NOMO-1 (cell line): Measurements from ENCODE around the gene TKFC.
"Not testable (repeated sequence)": the region's sequence is repeated elsewhere in the genome, so short reads cannot be mapped to it uniquely, and the experiment has no call there.

Experiments
- DNase-seq, 2 experiments: peaks; one replicate each; lab custom pipeline; 2025; ENCODE audit not compliant: unreplicated experiment in 2 of 2; lab: John Stamatoyannopoulos, UW

TKFC gene

DNA sequence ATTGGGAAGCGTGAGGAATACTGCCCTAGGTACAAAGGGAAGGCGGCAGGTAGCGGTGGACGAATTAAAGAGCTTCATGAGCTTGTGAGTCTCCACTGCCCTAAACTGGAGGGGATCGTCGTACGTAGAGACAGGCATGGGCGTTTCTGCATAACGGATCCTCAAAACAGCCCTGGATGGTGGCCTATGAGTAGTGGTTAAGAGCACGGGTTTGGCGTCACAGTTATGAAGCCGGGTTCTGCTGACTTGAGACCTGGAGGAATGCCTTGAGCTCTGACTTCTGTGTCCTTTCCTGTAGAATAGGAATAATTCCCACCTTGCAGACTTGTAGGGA, 29.5 kb downstream of the TKFC start:
- peak in 1 of 2 experiments; percentile 44 for DNase-seq

GRCh38 chr11:61364012-61364675, 31.1 kb downstream of the TKFC start:
- no peak for DNase-seq

- no peak for DNase-seq
Observed at GRCh38 chr11:61367406-61367805, 34.4 kb downstream of the TKFC start.

DNA sequence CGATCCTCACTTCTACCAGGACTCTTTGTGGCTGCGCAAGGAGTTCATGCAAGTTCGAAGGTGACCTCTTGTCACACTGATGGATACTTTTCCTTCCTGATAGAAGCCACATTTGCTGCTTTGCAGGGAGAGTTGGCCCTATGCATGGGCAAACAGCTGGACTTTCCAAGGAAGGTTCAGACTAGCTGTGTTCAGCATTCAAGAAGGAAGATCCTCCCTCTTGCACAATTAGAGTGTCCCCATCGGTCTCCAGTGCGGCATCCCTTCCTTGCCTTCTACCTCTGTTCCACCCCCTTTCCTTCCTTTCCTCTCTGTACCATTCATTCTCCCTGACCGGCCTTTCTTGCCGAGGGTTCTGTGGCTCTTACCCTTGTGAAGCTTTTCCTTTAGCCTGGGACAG, 35.6 kb downstream of the TKFC start:
- no peak for DNase-seq

GRCh38 chr11:61369372-61370348, 36.6 kb downstream of the TKFC start:
- DNase-seq = no peak

DNA sequence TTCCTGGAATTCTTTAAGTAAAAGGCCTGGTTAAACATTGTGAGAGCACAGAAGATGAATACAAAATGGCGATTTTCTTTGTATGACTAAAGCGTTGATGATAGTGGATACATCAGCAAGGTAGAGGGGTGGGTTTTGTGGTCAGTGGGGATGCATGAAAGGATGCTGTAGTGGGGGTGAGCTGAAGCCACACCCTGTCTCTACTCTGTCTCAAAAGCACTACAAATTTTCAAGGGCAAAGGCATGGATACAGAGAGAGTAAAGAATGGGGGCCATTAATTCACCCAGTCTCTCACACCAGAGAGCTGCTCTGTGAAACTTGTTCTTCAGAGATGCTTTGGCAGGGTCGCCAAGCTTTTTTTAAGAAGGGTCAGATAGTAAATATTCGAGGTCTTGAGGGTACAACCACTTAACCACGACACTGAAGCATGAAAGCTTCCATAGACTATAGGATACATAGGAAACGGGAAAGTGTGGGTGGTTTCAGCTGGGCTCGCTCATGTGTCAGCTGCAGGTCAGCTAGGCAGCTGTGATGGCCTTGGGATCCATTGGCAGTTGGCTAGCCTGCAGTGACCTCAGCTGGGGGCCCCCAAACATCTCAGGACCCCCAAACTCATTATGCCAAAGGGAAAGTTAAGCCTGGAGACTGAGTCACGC, 37.4 kb downstream of the TKFC start:
- DNase-seq = no peak

- no peak for DNase-seq
Observed at GRCh38 chr11:61372659-61373420, 39.8 kb downstream of the TKFC start.

DNA sequence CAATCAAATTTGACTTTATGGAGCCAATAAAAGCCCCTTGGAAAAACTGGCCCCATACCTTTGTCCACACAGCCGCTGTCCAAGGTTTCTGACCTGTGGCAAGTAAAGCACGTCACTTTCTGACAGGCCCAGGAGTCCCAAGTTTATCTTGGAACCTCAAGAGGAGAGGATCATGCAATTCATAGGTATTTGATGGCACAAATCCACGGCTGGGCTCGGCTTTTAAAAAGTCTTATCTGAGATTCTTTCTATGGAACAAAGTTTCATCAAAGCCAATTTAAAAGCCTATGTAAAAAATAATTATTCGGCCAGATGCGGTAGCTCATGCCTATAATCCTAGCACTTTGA, 42.7 kb downstream of the TKFC start:
- DNase-seq = no peak

DNA sequence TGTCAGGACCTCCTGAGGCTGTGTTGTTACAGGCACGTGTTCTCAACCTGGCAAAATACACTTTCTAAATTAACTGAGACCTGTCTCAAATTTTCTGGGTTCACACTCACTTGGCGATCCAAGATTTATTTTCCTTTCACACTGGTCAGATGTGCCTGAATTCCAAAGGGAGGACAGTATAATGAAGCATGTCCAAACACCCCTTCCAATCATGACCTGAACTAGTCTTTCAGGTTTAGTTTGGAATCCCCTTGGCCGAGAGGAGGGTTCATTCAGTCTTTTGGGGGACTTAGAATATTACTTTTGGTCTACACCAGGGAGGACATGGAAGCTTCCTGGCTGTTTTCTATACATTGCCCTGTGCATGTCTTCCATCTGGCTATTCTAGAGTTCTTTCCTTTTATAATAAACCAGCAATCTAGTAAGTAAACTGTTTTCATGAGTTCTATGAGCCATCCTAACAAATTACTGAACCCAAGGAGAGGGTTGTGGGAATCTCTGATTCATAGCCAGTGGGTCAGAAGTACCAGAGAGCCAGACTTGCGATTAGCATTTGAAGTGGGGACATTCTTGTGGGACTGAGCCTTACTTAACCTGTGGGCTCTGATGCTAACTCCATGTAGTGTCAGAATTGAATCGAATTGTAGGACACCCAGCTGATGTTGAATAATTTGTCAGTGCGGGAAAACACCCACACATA, 44.6 kb downstream of the TKFC start:
- DNase-seq = no peak

GRCh38 chr11:61378713-61379313, 45.8 kb downstream of the TKFC start:
- peak; percentile 73 to 90 for DNase-seq

DNA sequence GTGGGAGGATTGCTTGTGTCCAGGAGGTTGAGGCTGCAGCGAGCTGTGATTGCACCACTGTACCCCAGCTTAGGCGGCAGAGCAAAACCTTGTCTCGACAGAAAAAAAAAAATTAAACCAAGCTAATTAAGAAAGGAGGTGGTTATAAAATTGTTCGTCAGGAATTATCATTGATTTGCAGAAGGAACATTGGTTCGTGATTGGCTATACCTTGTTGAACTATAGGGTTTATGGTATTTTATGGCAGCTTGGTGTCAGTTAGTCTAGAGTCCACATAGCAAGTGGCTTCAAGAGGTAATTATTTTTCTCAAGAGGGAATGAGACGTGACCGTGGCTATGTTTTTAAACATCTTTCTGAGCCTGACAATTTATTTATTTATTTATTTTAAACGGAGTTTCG, 47.9 kb downstream of the TKFC start:
- DNase-seq = no peak

DNA sequence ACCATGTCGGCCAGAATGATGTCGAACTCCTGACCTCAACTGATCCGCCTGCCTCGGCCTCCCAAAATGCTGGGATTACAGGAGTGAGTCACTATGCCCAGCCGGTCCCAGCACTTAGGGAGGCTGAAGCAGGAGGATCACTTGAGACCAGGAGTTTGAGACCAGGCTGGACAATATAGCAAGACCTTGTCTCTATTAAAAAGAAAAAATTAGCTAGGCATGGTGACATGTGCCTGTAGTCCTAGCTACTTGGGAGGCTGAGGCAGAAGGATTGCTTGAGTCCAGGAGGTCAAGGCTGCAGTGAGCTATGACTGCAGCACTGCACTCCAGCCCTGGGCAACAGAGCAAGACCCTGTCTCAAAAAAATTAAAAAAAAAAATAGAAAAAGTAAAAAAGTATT, 50.8 kb downstream of the TKFC start:
- DNase-seq = not testable (repeated sequence)

GRCh38 chr11:61384271-61385242, 51.5 kb downstream of the TKFC start:
- no peak for DNase-seq

DNA sequence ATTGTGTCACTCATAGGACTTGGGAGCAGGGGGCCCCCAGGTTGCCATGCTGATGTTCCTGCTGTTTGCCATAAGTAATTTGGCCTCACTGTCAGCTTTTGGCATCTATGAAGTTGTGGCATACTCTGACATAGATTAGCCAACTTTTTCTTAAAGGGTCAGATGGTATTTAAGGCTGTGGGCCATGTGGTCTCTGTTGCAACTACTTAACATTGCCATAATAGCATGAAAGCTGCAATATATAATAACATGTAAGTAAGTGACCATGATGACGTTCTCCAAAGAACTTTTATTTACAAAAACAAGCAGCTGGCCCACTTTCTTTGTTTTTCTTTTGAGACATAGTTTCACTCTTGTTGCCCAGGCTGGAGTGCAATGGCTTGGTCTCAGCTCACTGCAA, 57.1 kb downstream of the TKFC start:
- no peak for DNase-seq

GRCh38 chr11:61392981-61393595, 60.1 kb downstream of the TKFC start:
- DNase-seq = peak; percentile 19 to 22
